Type B pancreatic cell (in vitro differentiated cells): ENCODE data around the gene GRIK2. TPM values are rescaled to one million over a fixed set of nuclear protein-coding genes. Genes with fewer than 3 reads are reported as not detected.

ENCODE experiments used
- DNase-seq: peaks from one replicate; pipeline ENCODE4 v3.0.0; 2021; ENCODE audit warnings: mixed read lengths; ENCODE audit not compliant: unreplicated experiment; ENCODE audit errors: extremely low spot score
- H3K27ac Mint-ChIP-seq: 2 replicates; pipeline ENCODE4 v1.8.0; 2021; ENCODE audit warnings: mild to moderate bottlenecking, mixed read lengths
- H3K27me3 Mint-ChIP-seq: 2 replicates; pipeline ENCODE4 v1.8.0; 2021; ENCODE audit warnings: mixed read lengths
- H3K36me3 Mint-ChIP-seq: 2 replicates; pipeline ENCODE4 v1.8.0; 2021; ENCODE audit warnings: mixed read lengths
- H3K4me1 Mint-ChIP-seq: one replicate; pipeline ENCODE4 v1.8.0; 2021; ENCODE audit warnings: mixed read lengths; ENCODE audit not compliant: unreplicated experiment
- H3K4me3 Mint-ChIP-seq: 2 replicates; pipeline ENCODE4 v1.8.0; 2021; ENCODE audit warnings: mild to moderate bottlenecking, mixed read lengths
- H3K9me3 Mint-ChIP-seq: 2 replicates; pipeline ENCODE4 v1.8.0; 2021; ENCODE audit warnings: mixed read lengths
- CTCF ChIP-seq: fragments of 200-600 bp; sonication (generic); conservative IDR thresholded peaks from 2 replicates; pipeline ENCODE4 v1.5.0; 2021; ENCODE audit warnings: antibody characterized with exemption, mild to moderate bottlenecking
- total RNA-seq: library from RNA; stranded (reverse); gene quantifications from 2 replicates; pipeline ENCODE4 v1.2.1, GENCODE V29; 2021; ENCODE audit warnings: low replicate concordance

The GRIK2 gene
- total RNA-seq, 1 donor from 2014 or later: 4.8 TPM

- H3K27me3 Mint-ChIP-seq: no peaks in the 10 kb centered on the region
- no peaks in the 10 kb centered on the region for H3K9me3 Mint-ChIP-seq
- H3K27ac Mint-ChIP-seq: no peak overlapping the region
- no peak for TF ChIP-seq CTCF
- no peak for DNase-seq
- H3K4me1 Mint-ChIP-seq: no peaks in the 10 kb centered on the region
- H3K36me3 Mint-ChIP-seq: no peaks in the 10 kb centered on the region
- no peak overlapping the region for H3K4me3 Mint-ChIP-seq
Measured at GRCh38 chr6:101747160-101747559, 353.7 kb downstream of the GRIK2 start.

- Mint-ChIP-seq H3K9me3 (no peaks in the 10 kb centered on the region), H3K4me1 (no peaks in the 10 kb centered on the region), H3K4me3 (no peak overlapping the region), H3K27me3 (no peaks in the 10 kb centered on the region), H3K36me3 (no peaks in the 10 kb centered on the region), H3K27ac (no peak overlapping the region)
- no peak for TF ChIP-seq CTCF
- no peak for DNase-seq
Measured at GRCh38 chr6:101747716-101748115, 354.2 kb downstream of the GRIK2 start.

- no peak for TF ChIP-seq CTCF
- DNase-seq: no peak
- no peaks in the 10 kb centered on the region for H3K27me3 Mint-ChIP-seq
- no peaks in the 10 kb centered on the region for H3K4me1 Mint-ChIP-seq
- no peak overlapping the region for H3K27ac Mint-ChIP-seq
- no peaks in the 10 kb centered on the region for H3K9me3 Mint-ChIP-seq
- H3K4me3 Mint-ChIP-seq: no peak overlapping the region
- H3K36me3 Mint-ChIP-seq: no peaks in the 10 kb centered on the region
Measured at GRCh38 chr6:101755931-101756330, 362.4 kb downstream of the GRIK2 start.

- no peaks in the 10 kb centered on the region for H3K4me1 Mint-ChIP-seq
- no peaks in the 10 kb centered on the region for H3K27me3 Mint-ChIP-seq
- DNase-seq: no peak
- H3K4me3 Mint-ChIP-seq: no peak overlapping the region
- no peaks in the 10 kb centered on the region for H3K36me3 Mint-ChIP-seq
- no peaks in the 10 kb centered on the region for H3K9me3 Mint-ChIP-seq
- no peak overlapping the region for H3K27ac Mint-ChIP-seq
- TF ChIP-seq CTCF: no peak
Measured at GRCh38 chr6:101758368-101758767, 364.9 kb downstream of the GRIK2 start.

GRCh38 chr6:101760843-101761621 is 367.5 kb downstream of the GRIK2 start:
- Mint-ChIP-seq H3K27ac (no peak overlapping the region), H3K9me3 (no peaks in the 10 kb centered on the region), H3K27me3 (peaks cover 4% of the 10 kb centered on the region), H3K4me1 (no peaks in the 10 kb centered on the region), H3K4me3 (no peak overlapping the region), H3K36me3 (no peaks in the 10 kb centered on the region)
- no peak for TF ChIP-seq CTCF
- DNase-seq: no peak
